Upper lobe of right lung (tissue), 1 donor: Measurements from ENCODE around the gene DPY19L1. TPM values are rescaled to one million over a fixed set of nuclear protein-coding genes. Genes with fewer than 3 reads are reported as not detected.
"Not testable (repeated sequence)": the region's sequence is repeated elsewhere in the genome, so short reads cannot be mapped to it uniquely, and the experiment has no call there.

ENCODE experiments used
- ATAC-seq: fragments of 200-7000 bp; cut with Tn5 transposase; one replicate; pipeline ENCODE4 v1.9.1; 2020; ENCODE audit warnings: mild to moderate bottlenecking, moderate library complexity
- DNase-seq: peaks from one replicate; pipeline ENCODE4 v3.0.0-alpha.2; 2020
- H3K27ac ChIP-seq: fragments of 200-600 bp; one replicate; pipeline ENCODE4 v1.8.0; 2022
- H3K27me3 ChIP-seq: fragments of 200-600 bp; one replicate; pipeline ENCODE4 v1.8.0; 2022; ENCODE audit warnings: mild to moderate bottlenecking
- H3K36me3 ChIP-seq: fragments of 200-600 bp; one replicate; pipeline ENCODE4 v1.8.0; 2022
- H3K4me1 ChIP-seq: fragments of 200-600 bp; one replicate; pipeline ENCODE4 v1.8.0; 2022
- H3K4me3 ChIP-seq: fragments of 200-600 bp; one replicate; pipeline ENCODE4 v1.8.0; 2022; ENCODE audit warnings: mild to moderate bottlenecking
- H3K9me3 ChIP-seq: fragments of 200-600 bp; one replicate; pipeline ENCODE4 v1.8.0; 2022
- intact Hi-C: fragments of 100-400 bp; cut with DNase I; formaldehyde crosslinking; loops from one replicate; pipeline ENCODE4 v1.11.0; 2022
- total RNA-seq: library from RNA; stranded (reverse); fragmentation: NEBNext Ultra II Directional; extraction: Animal tissue kit (Norgen Biotek cat#: 25700); gene quantifications from one replicate; pipeline ENCODE4 v1.2.1, GENCODE V29; 2021
- TF ChIP-seq, protein P1 (sequence below): fragments of 200-600 bp; IDR thresholded peaks from one replicate; pipeline ENCODE4 v1.8.0; 2022; ENCODE audit warnings: antibody characterized with exemption
- donor health status: DM: no; HTN: yes; CAD: no; lungs with severe emphysema.

DPY19L1 gene
- total RNA-seq, 1 donor from 2014 or later: 52.0 TPM

DNA sequence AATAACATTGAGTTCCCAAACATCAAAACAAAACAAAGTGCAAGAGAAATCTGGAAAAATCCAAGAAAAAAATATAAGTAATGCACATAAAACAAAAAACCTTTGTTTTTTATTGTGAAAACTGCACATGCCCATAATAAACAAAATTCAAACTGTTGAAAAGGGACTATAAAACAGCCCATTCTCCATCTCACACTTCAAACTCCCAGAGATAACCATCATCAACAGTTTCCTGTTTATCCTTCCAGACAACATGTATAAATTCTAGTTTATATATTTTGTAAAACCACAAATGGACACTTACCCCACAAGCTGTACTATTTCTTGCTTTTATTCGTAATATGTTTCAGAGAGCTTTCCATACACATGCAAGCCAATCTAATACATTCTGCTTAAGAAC, 79.3 kb downstream of the DPY19L1 start:
- DNase-seq: no peak

DNA sequence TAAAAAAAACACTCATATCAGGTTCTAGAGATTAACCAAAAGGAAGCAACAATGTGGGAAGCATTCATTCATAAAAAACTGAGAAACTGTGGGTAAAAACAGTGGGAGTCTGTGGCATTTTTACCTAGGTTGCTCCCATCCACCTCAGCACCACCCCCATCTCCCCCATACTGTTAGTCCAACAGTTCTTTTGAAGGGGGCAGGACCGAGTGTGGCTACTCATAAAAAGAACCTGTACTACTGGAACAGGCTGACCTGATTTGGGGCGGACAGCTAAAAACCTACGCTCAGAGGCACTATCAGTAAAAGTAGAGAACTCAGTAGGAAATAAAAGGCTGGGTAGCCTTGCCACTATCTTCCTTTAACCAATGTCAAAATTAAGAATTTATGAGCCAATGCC, 84.5 kb downstream of the DPY19L1 start:
- H3K27ac ChIP-seq: no peak overlapping the region
- H3K27me3 ChIP-seq: no peaks in the 10 kb centered on the region
- DNase-seq: no peak
- no peak for ATAC-seq
- no peaks in the 10 kb centered on the region for H3K4me1 ChIP-seq
- no peak overlapping the region for H3K4me3 ChIP-seq
- no peaks in the 10 kb centered on the region for H3K9me3 ChIP-seq
- H3K36me3 ChIP-seq: no peaks in the 10 kb centered on the region
- intact Hi-C loops: no loop called here
- TF ChIP-seq, protein P1, sequence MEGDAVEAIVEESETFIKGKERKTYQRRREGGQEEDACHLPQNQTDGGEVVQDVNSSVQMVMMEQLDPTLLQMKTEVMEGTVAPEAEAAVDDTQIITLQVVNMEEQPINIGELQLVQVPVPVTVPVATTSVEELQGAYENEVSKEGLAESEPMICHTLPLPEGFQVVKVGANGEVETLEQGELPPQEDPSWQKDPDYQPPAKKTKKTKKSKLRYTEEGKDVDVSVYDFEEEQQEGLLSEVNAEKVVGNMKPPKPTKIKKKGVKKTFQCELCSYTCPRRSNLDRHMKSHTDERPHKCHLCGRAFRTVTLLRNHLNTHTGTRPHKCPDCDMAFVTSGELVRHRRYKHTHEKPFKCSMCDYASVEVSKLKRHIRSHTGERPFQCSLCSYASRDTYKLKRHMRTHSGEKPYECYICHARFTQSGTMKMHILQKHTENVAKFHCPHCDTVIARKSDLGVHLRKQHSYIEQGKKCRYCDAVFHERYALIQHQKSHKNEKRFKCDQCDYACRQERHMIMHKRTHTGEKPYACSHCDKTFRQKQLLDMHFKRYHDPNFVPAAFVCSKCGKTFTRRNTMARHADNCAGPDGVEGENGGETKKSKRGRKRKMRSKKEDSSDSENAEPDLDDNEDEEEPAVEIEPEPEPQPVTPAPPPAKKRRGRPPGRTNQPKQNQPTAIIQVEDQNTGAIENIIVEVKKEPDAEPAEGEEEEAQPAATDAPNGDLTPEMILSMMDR: no peak

More for the DNA sequence above, 79.3 kb downstream of the DPY19L1 start:
- intact Hi-C loops: no loop called here
- TF ChIP-seq, protein P1: no peak
- Histone ChIP-seq H3K4me3 (no peak overlapping the region), H3K36me3 (no peaks in the 10 kb centered on the region), H3K4me1 (no peaks in the 10 kb centered on the region), H3K27ac (no peak overlapping the region), H3K9me3 (no peaks in the 10 kb centered on the region), H3K27me3 (no peaks in the 10 kb centered on the region)
- ATAC-seq: no peak

DNA sequence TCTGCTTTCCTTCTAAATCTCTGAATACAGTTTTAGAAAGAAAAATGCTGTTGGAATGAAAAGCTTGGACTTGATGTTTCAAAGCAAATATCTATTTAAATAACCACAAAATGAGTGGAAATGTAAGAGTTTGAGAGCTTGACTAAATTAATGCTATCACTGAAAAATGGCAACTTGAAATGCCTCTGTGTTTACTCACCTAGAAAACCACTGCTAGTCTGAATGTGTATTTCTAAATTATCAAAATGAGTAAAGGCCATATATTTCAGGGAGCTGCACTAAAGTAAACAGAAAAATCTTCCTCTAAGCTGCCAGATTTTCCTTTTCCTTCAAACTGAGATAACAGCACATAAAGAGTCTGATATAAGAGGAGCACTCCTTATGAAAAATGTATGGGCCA, 87.9 kb downstream of the DPY19L1 start:
- Histone ChIP-seq H3K9me3 (no peaks in the 10 kb centered on the region), H3K27ac (no peak overlapping the region), H3K36me3 (no peaks in the 10 kb centered on the region), H3K4me1 (no peaks in the 10 kb centered on the region), H3K4me3 (no peak overlapping the region), H3K27me3 (no peaks in the 10 kb centered on the region)
- TF ChIP-seq, protein P1: no peak
- ATAC-seq: no peak
- no peak for DNase-seq
- intact Hi-C loops: no loop called here

DNA sequence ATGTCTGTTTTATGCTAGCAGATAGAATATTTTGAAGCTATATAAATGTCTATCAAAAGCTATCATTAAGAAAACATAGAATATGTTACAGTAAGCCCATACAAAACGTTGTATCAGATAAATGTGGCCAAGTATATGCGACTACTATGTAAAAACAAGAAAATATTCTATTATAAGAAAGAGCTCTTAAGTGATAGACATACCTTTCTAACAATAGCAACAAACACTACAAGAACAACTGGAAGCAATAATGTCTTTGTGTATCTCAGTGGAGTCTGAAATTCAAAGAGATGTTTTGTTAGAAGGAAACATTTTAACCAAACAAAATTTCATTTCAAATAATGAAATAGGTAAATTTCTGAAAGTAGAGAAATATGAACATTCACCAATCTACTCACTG, 89.9 kb downstream of the DPY19L1 start:
- H3K36me3 ChIP-seq, H3K27me3 ChIP-seq, intact Hi-C loops, ATAC-seq, H3K27ac ChIP-seq, H3K4me1 ChIP-seq, H3K4me3 ChIP-seq, H3K9me3 ChIP-seq, DNase-seq: not testable (repeated sequence)

DNA sequence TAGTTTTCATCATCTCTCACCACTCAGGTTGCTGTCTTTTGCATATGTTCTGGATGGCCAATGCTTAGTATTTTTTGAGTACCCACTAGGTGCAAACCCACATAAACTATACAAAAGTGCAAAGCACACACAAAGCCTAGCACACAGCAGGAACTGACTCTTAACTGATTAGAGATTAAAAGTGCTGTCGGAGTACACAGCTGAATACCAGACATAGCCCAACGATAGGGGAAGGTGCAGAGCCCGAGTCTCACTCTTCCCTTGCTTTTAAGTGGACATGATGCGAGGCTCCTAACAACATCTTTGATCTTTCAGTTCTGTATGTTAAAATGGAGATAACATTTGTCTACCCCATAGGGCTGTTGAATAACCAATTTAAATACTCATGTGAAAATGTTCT, 90.8 kb downstream of the DPY19L1 start:
- no peaks in the 10 kb centered on the region for H3K27me3 ChIP-seq
- no peaks in the 10 kb centered on the region for H3K36me3 ChIP-seq
- no peaks in the 10 kb centered on the region for H3K9me3 ChIP-seq
- no peaks in the 10 kb centered on the region for H3K4me1 ChIP-seq
- TF ChIP-seq, protein P1: no peak
- H3K4me3 ChIP-seq: no peak overlapping the region
- DNase-seq (no peak), ATAC-seq (peak; percentile 45)
- H3K27ac ChIP-seq: no peak overlapping the region
- intact Hi-C loops: no loop called here

DNA sequence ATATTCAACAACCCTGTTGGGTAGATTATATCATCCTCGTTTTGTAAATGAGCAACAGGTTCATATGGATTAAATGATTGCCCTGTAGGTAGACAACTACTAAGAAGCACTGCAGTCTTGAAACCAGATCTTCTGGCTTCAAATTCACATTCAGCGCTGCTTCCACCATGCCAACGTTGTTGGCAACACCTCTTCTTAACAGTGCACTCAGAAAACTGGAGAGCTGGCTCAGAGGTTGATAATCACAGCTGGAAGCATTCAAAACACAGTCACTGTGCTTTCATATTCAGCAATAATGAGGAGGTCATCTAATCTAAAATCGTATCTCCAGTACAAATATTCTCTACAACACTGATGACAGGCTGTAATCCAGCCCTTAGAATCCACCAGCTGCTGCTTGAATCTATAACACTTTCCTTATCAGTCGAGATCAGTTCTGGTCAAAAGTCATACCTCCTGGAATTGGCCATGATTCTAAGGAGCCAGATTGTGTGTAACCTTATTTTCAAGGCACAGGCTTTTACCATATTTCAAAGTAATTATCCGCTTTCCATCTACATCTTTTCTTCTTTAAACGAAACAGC, 91.3 kb downstream of the DPY19L1 start:
- H3K4me3 ChIP-seq, intact Hi-C loops, H3K4me1 ChIP-seq, H3K27me3 ChIP-seq, H3K27ac ChIP-seq, H3K9me3 ChIP-seq, H3K36me3 ChIP-seq, DNase-seq: not testable (repeated sequence)
- ATAC-seq: peak; percentile 37

DNA sequence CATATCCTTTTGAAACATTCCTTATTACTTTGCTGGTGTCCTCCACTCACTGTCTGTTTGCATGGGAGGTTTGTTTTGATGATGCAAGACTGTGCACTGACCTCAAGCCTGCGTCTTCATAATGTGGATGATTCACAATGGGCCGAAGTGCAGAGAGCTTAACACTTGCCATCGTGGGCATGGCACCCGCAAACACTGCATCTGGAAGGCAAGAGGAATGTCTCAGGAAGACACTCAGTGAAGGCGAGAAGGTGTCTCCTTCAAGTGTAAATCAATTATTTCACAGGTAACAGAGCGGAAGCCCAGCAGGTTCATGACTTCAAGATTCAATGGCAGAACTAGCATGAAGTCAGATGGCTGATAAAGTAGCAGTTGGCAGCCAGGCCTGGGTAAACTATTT, 98.1 kb downstream of the DPY19L1 start:
- peak; percentile 21 for ATAC-seq
- DNase-seq: no peak
- Histone ChIP-seq H3K4me1 (no peaks in the 10 kb centered on the region), H3K27ac (no peak overlapping the region), H3K9me3 (no peaks in the 10 kb centered on the region), H3K27me3 (no peaks in the 10 kb centered on the region), H3K36me3 (peaks cover 19% of the 10 kb centered on the region), H3K4me3 (no peak overlapping the region)
- TF ChIP-seq, protein P1: no peak
- intact Hi-C loops: no loop called here

DNA sequence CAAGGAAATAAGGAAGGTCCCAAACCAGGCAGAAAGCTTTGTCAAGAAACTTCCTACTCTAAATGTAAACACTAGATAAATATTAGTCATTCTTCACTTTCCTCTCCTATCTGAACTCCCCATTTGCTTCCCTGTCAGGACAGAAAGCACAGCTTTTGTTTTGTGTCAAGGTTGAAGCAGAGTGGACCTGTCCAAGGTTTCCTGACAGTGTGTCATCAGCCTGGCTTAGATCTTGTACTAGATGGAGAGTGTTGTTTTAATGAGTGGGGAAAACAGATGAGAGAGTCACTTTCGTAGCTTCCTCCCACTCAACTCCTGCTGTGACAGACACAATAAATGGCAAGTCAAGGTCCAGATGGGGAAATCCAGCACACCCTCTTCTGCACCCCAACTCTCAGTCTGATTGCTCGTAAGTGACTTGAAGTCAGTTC, 101.5 kb downstream of the DPY19L1 start:
- H3K9me3 ChIP-seq, H3K27ac ChIP-seq, DNase-seq, H3K27me3 ChIP-seq, H3K4me3 ChIP-seq, H3K4me1 ChIP-seq, intact Hi-C loops, ATAC-seq: not testable (repeated sequence)
- H3K36me3 ChIP-seq: peaks cover 19% of the 10 kb centered on the region
